ENCODE measurements around the gene RNASEH2A.
A peak's percentile ranks its signal among the peaks of the same experiment; 100 is the strongest.

The RNASEH2A gene

DNA sequence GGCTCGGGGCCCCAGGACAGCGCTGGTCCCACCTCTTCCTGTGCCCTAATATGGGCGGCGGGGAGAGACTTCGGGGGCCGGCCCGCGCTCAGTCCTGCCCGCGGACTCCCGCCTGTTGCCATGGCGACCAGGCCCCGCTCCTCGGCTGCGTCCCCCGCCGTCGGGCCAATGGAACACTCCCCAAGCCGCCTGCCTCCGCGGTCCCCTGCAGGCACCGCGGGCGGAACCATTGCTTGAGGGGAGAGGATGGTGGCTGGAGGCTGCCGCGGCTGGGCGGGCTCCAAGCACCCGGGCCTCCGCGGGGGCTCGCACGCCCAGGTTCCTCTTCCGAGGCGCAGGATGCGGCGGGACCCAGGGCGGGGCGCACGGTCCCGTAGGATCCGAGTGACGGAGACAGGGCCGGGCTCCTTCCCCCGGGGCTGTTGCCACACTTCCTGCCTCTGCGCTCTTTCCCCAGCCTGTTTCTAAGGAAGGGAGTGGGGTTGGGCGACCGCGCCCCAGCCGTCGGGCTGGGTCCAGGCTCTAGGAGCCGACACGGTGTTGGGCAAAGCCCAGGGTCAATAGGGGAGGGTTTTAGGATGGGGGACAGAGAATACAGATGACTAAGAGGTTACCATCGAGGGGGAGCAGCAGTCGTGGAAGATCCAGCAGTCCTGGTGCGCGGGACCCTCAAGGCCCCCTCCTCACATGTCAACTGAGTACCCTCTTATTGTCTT is 16.3 kb upstream of the RNASEH2A start:
- H3K27ac ChIP-seq (ENCODE audit: low read length, poor library complexity, severe bottlenecking): peak overlapping the region; percentile 91
- H4K8ac ChIP-seq (ENCODE audit: low read length): peak overlapping the region; percentile 94
- peak overlapping the region; percentile 30 for H2AFZ ChIP-seq (ENCODE audit: low read depth, low read length)
- no peaks in the 10 kb centered on the region for H3K27me3 ChIP-seq (ENCODE audit: control insufficient read depth in 1 of 2, insufficient read depth in 1 of 2, low read length in 2 of 2)
- H2BK5ac ChIP-seq (ENCODE audit: low read depth, low read length, poor library complexity, severe bottlenecking): peak overlapping the region; percentile 48
- peak overlapping the region; percentile 47 to 62 for H3K14ac ChIP-seq (ENCODE audit: low read length in 2 of 2)
- peak overlapping the region; percentile 90 for H3K9ac ChIP-seq (ENCODE audit: low read length)
- no peak overlapping the region for H2AK5ac ChIP-seq (ENCODE audit: low read length, severe bottlenecking)
- H3K36me3 ChIP-seq (ENCODE audit: control insufficient read depth in 1 of 2, insufficient read depth in 2 of 2, low read depth in 1 of 2, low read length in 2 of 2): peaks cover 0 to 3% of the 10 kb centered on the region in 2 experiments
- peak overlapping the region; percentile 91 for H3K4me2 ChIP-seq (ENCODE audit: low read length, poor library complexity, severe bottlenecking)
- H2BK12ac ChIP-seq (ENCODE audit: low read length in 2 of 2): peak overlapping the region; percentile 92 to 96
- peak overlapping the region in 1 of 2 experiments; percentile 71 for H3K23ac ChIP-seq (ENCODE audit: low read length in 2 of 2)
- no peaks in the 10 kb centered on the region for H3K9me3 ChIP-seq (ENCODE audit: control insufficient read depth, low read length)
- H3K4ac ChIP-seq (ENCODE audit: low read depth in 1 of 2, low read length in 2 of 2): peak overlapping the region; percentile 81 to 96
- peak overlapping the region; percentile 87 for H2BK15ac ChIP-seq (ENCODE audit: low read depth, poor library complexity, severe bottlenecking)
- peak overlapping the region; percentile 86 for H4K91ac ChIP-seq (ENCODE audit: low read length)
- WGBS: under 1% methylated on average over 56 of the region's 56 CpGs
- no peaks in the 10 kb centered on the region for H3K79me1 ChIP-seq (replicated peaks; ENCODE audit: low read length, poor library complexity, severe bottlenecking)
- H3K4me3 ChIP-seq (ENCODE audit: insufficient read depth in 1 of 2, low read depth in 1 of 2, low read length in 2 of 2): peak overlapping the region; percentile 50 to 99
- peak overlapping the region; percentile 100 for H2BK120ac ChIP-seq (ENCODE audit: low read depth, low read length)
- DNase-seq: peak; percentile 98
- peak overlapping the region; percentile 96 to 97 for H3K18ac ChIP-seq (ENCODE audit: low read depth in 1 of 2, low read length in 2 of 2)
- peaks cover 42% of the 10 kb centered on the region for H3K4me1 ChIP-seq (ENCODE audit: control insufficient read depth, insufficient read depth, low read depth, low read length)

DNA sequence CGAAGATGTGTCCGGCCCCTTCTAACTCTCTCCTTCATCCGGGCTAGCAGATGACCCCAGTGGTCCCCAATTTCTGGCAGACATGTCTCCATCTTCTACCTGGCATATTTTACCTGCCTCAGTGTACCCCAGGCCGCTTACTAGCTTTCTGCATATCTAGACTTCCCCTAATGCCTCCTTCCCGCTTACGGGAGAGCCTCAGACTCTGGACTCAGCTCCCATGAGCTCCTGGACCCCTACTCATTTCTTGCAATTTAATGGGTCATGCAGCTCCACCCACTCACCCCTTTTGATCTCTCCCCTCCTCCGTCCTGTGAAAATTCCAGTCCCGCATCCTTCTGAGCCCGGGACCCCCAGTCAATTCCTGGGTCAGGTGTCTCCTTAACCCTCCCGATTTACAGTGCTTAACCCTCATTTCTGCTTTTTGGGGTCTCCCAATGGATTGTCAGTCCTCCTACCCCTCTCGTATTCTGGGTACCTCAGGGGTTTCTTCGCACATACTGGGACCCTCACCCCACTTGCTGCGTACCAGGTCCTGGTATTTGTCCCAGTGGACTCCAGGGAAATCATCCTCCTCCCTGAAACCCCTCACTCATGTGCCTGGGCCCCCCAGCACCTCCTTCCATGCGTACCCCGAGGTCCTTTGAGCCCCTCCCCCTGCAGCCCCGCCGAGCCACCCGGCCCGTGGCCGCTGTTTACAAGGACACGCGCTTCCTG is 15.6 kb upstream of the RNASEH2A start:
- H2BK12ac ChIP-seq (ENCODE audit: low read length in 2 of 2): peak overlapping the region; percentile 92 to 96
- peak overlapping the region in 1 of 2 experiments; percentile 62 for H3K14ac ChIP-seq (ENCODE audit: low read length in 2 of 2)
- peak overlapping the region; percentile 47 for H2AK5ac ChIP-seq (ENCODE audit: low read length, severe bottlenecking)
- H4K91ac ChIP-seq (ENCODE audit: low read length): peak overlapping the region; percentile 86
- no peaks in the 10 kb centered on the region for H3K9me3 ChIP-seq (ENCODE audit: control insufficient read depth, low read length)
- peaks cover 0 to 3% of the 10 kb centered on the region in 2 experiments for H3K36me3 ChIP-seq (ENCODE audit: control insufficient read depth in 1 of 2, insufficient read depth in 2 of 2, low read depth in 1 of 2, low read length in 2 of 2)
- WGBS: 10% methylated on average over 22 of the region's 22 CpGs
- DNase-seq: peak; percentile 44
- H2BK5ac ChIP-seq (ENCODE audit: low read depth, low read length, poor library complexity, severe bottlenecking): peak overlapping the region; percentile 48
- H3K27me3 ChIP-seq (ENCODE audit: control insufficient read depth in 1 of 2, insufficient read depth in 1 of 2, low read length in 2 of 2): no peaks in the 10 kb centered on the region
- H3K23ac ChIP-seq (ENCODE audit: low read length in 2 of 2): peak overlapping the region in 1 of 2 experiments; percentile 71
- peak overlapping the region; percentile 91 for H3K27ac ChIP-seq (ENCODE audit: low read length, poor library complexity, severe bottlenecking)
- H3K9ac ChIP-seq (ENCODE audit: low read length): peak overlapping the region; percentile 90
- peak overlapping the region; percentile 81 to 96 for H3K4ac ChIP-seq (ENCODE audit: low read depth in 1 of 2, low read length in 2 of 2)
- peak overlapping the region; percentile 96 to 97 for H3K18ac ChIP-seq (ENCODE audit: low read depth in 1 of 2, low read length in 2 of 2)
- no peak overlapping the region for H2AFZ ChIP-seq (ENCODE audit: low read depth, low read length)
- peak overlapping the region; percentile 50 to 99 for H3K4me3 ChIP-seq (ENCODE audit: insufficient read depth in 1 of 2, low read depth in 1 of 2, low read length in 2 of 2)
- H2BK120ac ChIP-seq (ENCODE audit: low read depth, low read length): peak overlapping the region; percentile 93
- H3K4me2 ChIP-seq (ENCODE audit: low read length, poor library complexity, severe bottlenecking): peak overlapping the region; percentile 91
- H4K8ac ChIP-seq (ENCODE audit: low read length): peak overlapping the region; percentile 94
- H3K79me1 ChIP-seq (replicated peaks; ENCODE audit: low read length, poor library complexity, severe bottlenecking): no peaks in the 10 kb centered on the region
- H2BK15ac ChIP-seq (ENCODE audit: low read depth, poor library complexity, severe bottlenecking): peak overlapping the region; percentile 56
- peaks cover 40% of the 10 kb centered on the region for H3K4me1 ChIP-seq (ENCODE audit: control insufficient read depth, insufficient read depth, low read depth, low read length)

DNA sequence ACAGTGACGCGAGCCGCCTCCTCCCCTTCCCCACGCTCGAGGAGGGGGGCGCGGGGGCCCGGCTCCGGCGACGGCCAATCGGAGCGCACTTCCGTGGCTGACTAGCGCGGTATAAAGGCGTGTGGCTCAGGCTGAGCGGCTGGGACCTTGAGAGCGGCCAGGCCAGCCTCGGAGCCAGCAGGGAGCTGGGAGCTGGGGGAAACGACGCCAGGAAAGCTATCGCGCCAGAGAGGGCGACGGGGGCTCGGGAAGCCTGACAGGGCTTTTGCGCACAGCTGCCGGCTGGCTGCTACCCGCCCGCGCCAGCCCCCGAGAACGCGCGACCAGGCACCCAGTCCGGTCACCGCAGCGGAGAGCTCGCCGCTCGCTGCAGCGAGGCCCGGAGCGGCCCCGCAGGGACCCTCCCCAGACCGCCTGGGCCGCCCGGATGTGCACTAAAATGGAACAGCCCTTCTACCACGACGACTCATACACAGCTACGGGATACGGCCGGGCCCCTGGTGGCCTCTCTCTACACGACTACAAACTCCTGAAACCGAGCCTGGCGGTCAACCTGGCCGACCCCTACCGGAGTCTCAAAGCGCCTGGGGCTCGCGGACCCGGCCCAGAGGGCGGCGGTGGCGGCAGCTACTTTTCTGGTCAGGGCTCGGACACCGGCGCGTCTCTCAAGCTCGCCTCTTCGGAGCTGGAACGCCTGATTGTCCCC is 14.9 kb upstream of the RNASEH2A start, which contains the start of gene JUNB:
Gene JUNB (plus strand): TSS at position 142 of the 706 bp plus-strand sequence. CDS start 286 bp downstream, at position 428.
- Histone ChIP-seq H3K79me1 (replicated peaks; ENCODE audit: low read length, poor library complexity, severe bottlenecking) (no peaks in the 10 kb centered on the region), H3K23ac (ENCODE audit: low read length in 2 of 2) (peak within 1 kb of the TSS; percentile 82 to 98), H3K4me3 (ENCODE audit: insufficient read depth in 1 of 2, low read depth in 1 of 2, low read length in 2 of 2) (peak within 1 kb of the TSS; percentile 86 to 99), H3K36me3 (ENCODE audit: control insufficient read depth in 1 of 2, insufficient read depth in 2 of 2, low read depth in 1 of 2, low read length in 2 of 2) (peaks cover 0 to 3% of the 10 kb centered on the region in 2 experiments), H3K9me3 (ENCODE audit: control insufficient read depth, low read length) (no peaks in the 10 kb centered on the region), H3K27ac (ENCODE audit: low read length, poor library complexity, severe bottlenecking) (peak within 1 kb of the TSS; percentile 91), H3K18ac (ENCODE audit: low read depth in 1 of 2, low read length in 2 of 2) (peak within 1 kb of the TSS; percentile 97 to 99), H4K91ac (ENCODE audit: low read length) (peak within 1 kb of the TSS; percentile 86), H3K4me2 (ENCODE audit: low read length, poor library complexity, severe bottlenecking) (peak within 1 kb of the TSS; percentile 95), H2AK5ac (ENCODE audit: low read length, severe bottlenecking) (peak within 1 kb of the TSS; percentile 47), H2BK15ac (ENCODE audit: low read depth, poor library complexity, severe bottlenecking) (peak within 1 kb of the TSS; percentile 87), H2AFZ (ENCODE audit: low read depth, low read length) (no peak within 1 kb of the TSS), H3K14ac (ENCODE audit: low read length in 2 of 2) (peak within 1 kb of the TSS; percentile 87 to 100), H2BK5ac (ENCODE audit: low read depth, low read length, poor library complexity, severe bottlenecking) (peak within 1 kb of the TSS; percentile 85), H3K4me1 (ENCODE audit: control insufficient read depth, insufficient read depth, low read depth, low read length) (peaks cover 40% of the 10 kb centered on the region), H3K4ac (ENCODE audit: low read depth in 1 of 2, low read length in 2 of 2) (peak within 1 kb of the TSS; percentile 89 to 96), H3K9ac (ENCODE audit: low read length) (peak within 1 kb of the TSS; percentile 99), H2BK120ac (ENCODE audit: low read depth, low read length) (peak within 1 kb of the TSS; percentile 93), H2BK12ac (ENCODE audit: low read length in 2 of 2) (peak within 1 kb of the TSS; percentile 92 to 96), H3K27me3 (ENCODE audit: control insufficient read depth in 1 of 2, insufficient read depth in 1 of 2, low read length in 2 of 2) (no peaks in the 10 kb centered on the region), H4K8ac (ENCODE audit: low read length) (peak within 1 kb of the TSS; percentile 94)
- under 1% methylated on average over 61 of the region's 73 CpGs for WGBS
- peak; percentile 98 for DNase-seq

Measured in mesenchymal stem cell (in vitro differentiated cells and primary cell).